K562 (cell line): ENCODE measurements around the gene GSDME. TPM values are rescaled to one million over a fixed set of nuclear protein-coding genes. Genes with fewer than 3 reads are reported as not detected.

Experiments used
- ATAC-seq: fragments of 200-7000 bp; cut with Tn5 transposase; 3 replicates; pipeline ENCODE4 v1.9.1; 2020; ENCODE audit warnings: moderate library complexity
- BruUV-seq: library from RNA; stranded (reverse); fragments of 400-500 nt; replicated peaks from 2 replicates; lab custom pipeline; 2021; lab: Mats Ljungman, UMichigan
- CTCF ChIA-PET: fragments of 300-600 bp; formaldehyde crosslinking; extraction: SDS; loops from one replicate; lab custom pipeline; 2021; ENCODE audit warnings: low intra/inter-chr PET ratio; lab: Yijun Ruan, JAX
- POLR2A ChIA-PET: fragments of 300-600, 350-650 bp; sonication (Branson Sonifier 250); formaldehyde crosslinking; extraction: SDS; loops from one replicate; lab custom pipeline; 2021; ENCODE audit warnings: antibody characterized with exemption, inconsistent platforms; lab: Yijun Ruan, JAX
- DNase-seq, 4 experiments: peaks; one replicate each; pipeline versions ENCODE4 v3.0.0 to v3.0.0-alpha.2; 2011 to 2018; ENCODE audit warnings: low spot score in 3 of 4, mixed read lengths in 3 of 4; ENCODE audit errors: extremely low read depth in 1 of 4
- FAIRE-seq: peaks from 2 replicates; lab custom pipeline; 2011; peaks lifted over from hg19 to GRCh38; lab: Jason Lieb, UNC
- H2AFZ ChIP-seq: 2 replicates; pipeline ENCODE4 v1.6.0; 2011; ENCODE audit warnings: low read depth, low read length, control low read depth, inconsistent platforms
- H3K27ac ChIP-seq: fragments of 200-600 bp; 3 replicates; pipeline ENCODE4 v1.8.0; 2011; ENCODE audit warnings: low read depth, mild to moderate bottlenecking, control low read depth, inconsistent platforms, low read length, moderate library complexity, mixed read lengths; ENCODE audit errors: extremely low read depth
- H3K27me3 ChIP-seq, 2 experiments: fragments of 300-600 bp in 1 of 2; 2 replicates in 1 of 2; 3 replicates in 1 of 2; pipeline versions ENCODE4 v1.6.0 to v1.8.0; 2011; ENCODE audit warnings: inconsistent platforms in 2 of 2, low read length in 2 of 2, mild to moderate bottlenecking in 1 of 2, mixed read lengths in 1 of 2, moderate library complexity in 1 of 2; ENCODE audit not compliant: control insufficient read depth in 2 of 2, insufficient read depth in 2 of 2
- H3K36me3 ChIP-seq: fragments of 300-600 bp; 3 replicates; pipeline ENCODE4 v1.8.0; 2011; ENCODE audit warnings: mild to moderate bottlenecking, low read length, inconsistent platforms; ENCODE audit not compliant: control insufficient read depth, insufficient read depth
- H3K4me1 ChIP-seq, 2 experiments: fragments of 200-600 bp in 1 of 2; replicated peaks in 1 of 2; 2 replicates in 1 of 2; 3 replicates in 1 of 2; pipeline versions ENCODE4 v1.5.1 to v1.8.0; 2011; ENCODE audit warnings: inconsistent platforms in 2 of 2, low read length in 2 of 2, mild to moderate bottlenecking in 1 of 2, mixed read lengths in 1 of 2, moderate library complexity in 1 of 2; ENCODE audit not compliant: control insufficient read depth in 2 of 2, insufficient read depth in 2 of 2
- H3K4me2 ChIP-seq: 2 replicates; pipeline ENCODE4 v1.6.1; 2011; ENCODE audit warnings: low read length, control low read depth, inconsistent platforms, mixed read lengths; ENCODE audit not compliant: insufficient read depth
- H3K4me3 ChIP-seq: fragments of 200-600 bp; sonication (generic), shearing (Covaris generic); 2 replicates; pipeline ENCODE4 v1.5.1; 2016; ENCODE audit warnings: control low read depth, inconsistent platforms
- H3K79me2 ChIP-seq: fragments of 200-600 bp; 3 replicates; pipeline ENCODE4 v1.8.0; 2011; ENCODE audit warnings: low read length, inconsistent platforms; ENCODE audit not compliant: control insufficient read depth, insufficient read depth
- H3K9ac ChIP-seq, 2 experiments: 2 replicates each; pipeline versions ENCODE4 v1.6.0 to v1.6.1; 2011; ENCODE audit warnings: low read depth in 2 of 2, low read length in 2 of 2, control low read depth in 1 of 2, inconsistent platforms in 1 of 2, mild to moderate bottlenecking in 1 of 2, mixed read lengths in 1 of 2; ENCODE audit not compliant: insufficient read depth in 1 of 2
- H3K9me1 ChIP-seq: one replicate; pipeline ENCODE4 v1.6.0; 2011; ENCODE audit warnings: inconsistent platforms, mild to moderate bottlenecking, low read length, moderate library complexity; ENCODE audit not compliant: control insufficient read depth, insufficient read depth
- H3K9me3 ChIP-seq: replicated peaks from 2 replicates; pipeline ENCODE4 v1.5.1; 2011; ENCODE audit warnings: low read depth, low read length, inconsistent platforms; ENCODE audit not compliant: control insufficient read depth, insufficient read depth
- H4K20me1 ChIP-seq: replicated peaks from 2 replicates; pipeline ENCODE4 v1.6.1; 2011; ENCODE audit warnings: low read length, inconsistent platforms, mixed read lengths; ENCODE audit not compliant: control insufficient read depth, insufficient read depth
- DIDO1 ChIP-seq: fragments of 450-650 bp; IDR thresholded peaks from 2 replicates; pipeline ENCODE4 v1.6.1; 2016; ENCODE audit warnings: low read depth, missing biosample characterization, missing genetic modification characterization
- KAT7 ChIP-seq: sonication (generic); formaldehyde crosslinking; IDR thresholded peaks from 2 replicates; pipeline ENCODE4 v1.8.0; 2022; ENCODE audit warnings: missing genetic modification reagents, mild to moderate bottlenecking, borderline replicate concordance
- LARP7 ChIP-seq: fragments of 450-650 bp; IDR thresholded peaks from 2 replicates; pipeline ENCODE4 v1.6.1; 2016
- LEF1 ChIP-seq: fragments of 450-650 bp; IDR thresholded peaks from 2 replicates; pipeline ENCODE4 v1.6.1; 2016; ENCODE audit warnings: mild to moderate bottlenecking
- POLR2A ChIP-seq: fragments of 450-650 bp; conservative IDR thresholded peaks from 2 replicates; pipeline ENCODE4 v1.6.1; 2016
- POLR2H ChIP-seq: IDR thresholded peaks from 2 replicates; pipeline ENCODE4 v1.6.1; 2016; ENCODE audit warnings: missing genetic modification characterization, low read depth, mild to moderate bottlenecking, control low read depth, missing compliant biosample characterization, moderate library complexity
- RAD51 ChIP-seq: fragments of 450-650 bp; IDR thresholded peaks from 2 replicates; pipeline ENCODE4 v1.7.1; 2016; ENCODE audit warnings: low read depth, mild to moderate bottlenecking, borderline replicate concordance
- TFAM ChIP-seq: fragments of 250-450 bp; sonication (Bioruptor Pico); conservative IDR thresholded peaks from 2 replicates; pipeline ENCODE4 v1.5.0; 2021; ENCODE audit warnings: mild to moderate bottlenecking, moderate library complexity
- TOE1 ChIP-seq, 2 experiments: fragments of 450-650 bp in 1 of 2; sonication (generic) in 1 of 2; formaldehyde crosslinking in 1 of 2; IDR thresholded peaks; 2 replicates each; pipeline versions ENCODE4 v1.7.1 to v1.8.0; 2016 to 2022; ENCODE audit warnings: borderline replicate concordance in 2 of 2, mild to moderate bottlenecking in 2 of 2, antibody characterized with exemption in 1 of 2, inconsistent platforms in 1 of 2, low read depth in 1 of 2, missing genetic modification reagents in 1 of 2, moderate library complexity in 1 of 2
- WGBS: fragments of 100-300 bp; shearing (Covaris generic); methylation state at CpG from one replicate; pipeline ENCODE4 v1.1.6; 2016; ENCODE audit warnings: low coverage, mixed read lengths; ENCODE audit not compliant: insufficient coverage; ENCODE audit errors: missing lambda C conversion rate; 5-methylcytosine and 5-hydroxymethylcytosine counted together
- in situ Hi-C: fragments of 300-500 bp; cut with MboI; formaldehyde crosslinking; loops from 4 replicates; pipeline ENCODE4 v1.15.0; 2018; ENCODE audit warnings: inconsistent platforms, mixed read lengths
- intact Hi-C: fragments of 100-400 bp; cut with micrococcal nuclease; formaldehyde crosslinking; loops from 2 replicates; pipeline ENCODE4 v1.14.2; 2022
- polyA plus RNA-seq, 8 experiments: library from polyadenylated mRNA; depleted of rRNA in 4 of 8; stranded (reverse) in 5 of 8; unstranded in 3 of 8; fragments of >200 nt; fragmentation: Nextera tagmentation in 2 of 8; fragmentation: Illumina TruSeq in 1 of 8; extraction: Ambion mirVana in 2 of 8; extraction: Trizol in 1 of 8; gene quantifications; 2 replicates each; pipeline versions ENCODE4 v1.2.1 to v1.2.3, GENCODE V29; 2011 to 2014; ENCODE audit warnings: inconsistent platforms in 1 of 8, missing spikeins in 1 of 8
- total RNA-seq, 7 experiments: library from RNA; depleted of rRNA in 6 of 7; stranded (reverse); fragments of >200 nt in 6 of 7; fragmentation: Illumina TruSeq in 2 of 7; extraction: Trizol in 2 of 7; gene quantifications; 2 replicates each; pipeline versions ENCODE4 v1.2.1 to v1.2.3, GENCODE V29; 2011 to 2021; ENCODE audit warnings: low replicate concordance in 1 of 7
- TF ChIP-seq, protein P1 (sequence below): fragments of 250-450 bp; sonication (Bioruptor Pico); IDR thresholded peaks from 2 replicates; pipeline ENCODE4 v1.8.0; 2022; ENCODE audit warnings: inconsistent platforms
- TF ChIP-seq, protein P2 (sequence below), 2 experiments: fragments of 450-650 bp in 1 of 2; IDR thresholded peaks; 2 replicates each; pipeline ENCODE4 v1.6.1; 2011 to 2017; ENCODE audit warnings: low read depth in 2 of 2, antibody characterized with exemption in 1 of 2, borderline replicate concordance in 1 of 2, low read length in 1 of 2, mild to moderate bottlenecking in 1 of 2, mixed read lengths in 1 of 2; ENCODE audit not compliant: control insufficient read depth in 1 of 2
- TF ChIP-seq, protein P3 (sequence below): IDR thresholded peaks from 2 replicates; pipeline ENCODE4 v1.6.1; 2012; ENCODE audit warnings: low read depth, low read length, improper control_type of control experiment, borderline replicate concordance

Gene GSDME
- total and polyA plus RNA-seq, 9 of the 15 experiments (the other 6 are each of a cell fraction or from before 2014, with no cell fraction given), result 0.37 to 1.9 (median 0.62) TPM

DNA sequence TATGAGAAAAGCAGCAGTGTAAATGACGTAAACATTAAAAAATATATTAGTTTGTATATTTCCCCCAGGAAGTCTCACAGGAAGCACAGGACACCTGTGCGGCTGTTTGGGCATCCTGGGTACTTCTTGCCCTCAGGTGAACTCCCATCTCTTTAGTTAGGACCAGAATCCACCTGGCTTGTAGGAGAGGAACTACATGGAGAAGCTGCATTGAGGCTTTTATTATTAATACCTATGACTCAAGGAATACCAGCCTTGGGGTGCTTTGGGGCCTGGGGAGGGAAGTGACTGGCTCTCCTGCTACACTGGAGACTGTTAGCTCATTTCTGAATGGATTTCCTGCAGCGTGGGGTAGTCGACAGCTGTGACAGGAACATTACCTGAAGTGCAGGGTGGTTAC is 40.0 kb upstream of the GSDME start:
- ChIA-PET POLR2A (no interaction called here), CTCF (no interaction called here)
- FAIRE-seq, result no peak
- Histone ChIP-seq H3K4me2 (no peak overlapping the region), H3K4me3 (no peak overlapping the region), H3K79me2 (peaks cover 20% of the 10 kb centered on the region; the same call in 1 of the 3 replicates), H3K9me1 (no peaks in the 10 kb centered on the region), H4K20me1 (no peaks in the 10 kb centered on the region), H3K9ac (no peak overlapping the region), H2AFZ (no peak overlapping the region), H3K36me3 (peaks cover 21% of the 10 kb centered on the region; the same call in 2 of the 3 replicates), H3K9me3 (peaks cover 2% of the 10 kb centered on the region; the same call in 1 of the 2 replicates), H3K27ac (no peak overlapping the region), H3K27me3 (no peaks in the 10 kb centered on the region), H3K4me1 (peaks cover 7 to 20% of the 10 kb centered on the region in 2 experiments; a peak in 4 of 5 replicates)
- no TSS peak for BruUV-seq
- WGBS, result 100% methylated on average over 4 of the region's 4 CpGs
- TF ChIP-seq LARP7 (no peak), KAT7 (CRISPR knock-in tag) (no peak), TFAM (CRISPR knock-in tag) (no peak), DIDO1 (tag) (no peak), POLR2A (no peak), LEF1 (no peak), TOE1 (IDR thresholded peaks at IDR 0.05; ENCODE audit: borderline replicate concordance) (no peak), TOE1 (CRISPR knock-in tag; IDR thresholded peaks at IDR 0.05; ENCODE audit: borderline replicate concordance, low read depth) (no peak), POLR2H (tag) (no peak), RAD51 (no peak)
- TF ChIP-seq, protein P1, sequence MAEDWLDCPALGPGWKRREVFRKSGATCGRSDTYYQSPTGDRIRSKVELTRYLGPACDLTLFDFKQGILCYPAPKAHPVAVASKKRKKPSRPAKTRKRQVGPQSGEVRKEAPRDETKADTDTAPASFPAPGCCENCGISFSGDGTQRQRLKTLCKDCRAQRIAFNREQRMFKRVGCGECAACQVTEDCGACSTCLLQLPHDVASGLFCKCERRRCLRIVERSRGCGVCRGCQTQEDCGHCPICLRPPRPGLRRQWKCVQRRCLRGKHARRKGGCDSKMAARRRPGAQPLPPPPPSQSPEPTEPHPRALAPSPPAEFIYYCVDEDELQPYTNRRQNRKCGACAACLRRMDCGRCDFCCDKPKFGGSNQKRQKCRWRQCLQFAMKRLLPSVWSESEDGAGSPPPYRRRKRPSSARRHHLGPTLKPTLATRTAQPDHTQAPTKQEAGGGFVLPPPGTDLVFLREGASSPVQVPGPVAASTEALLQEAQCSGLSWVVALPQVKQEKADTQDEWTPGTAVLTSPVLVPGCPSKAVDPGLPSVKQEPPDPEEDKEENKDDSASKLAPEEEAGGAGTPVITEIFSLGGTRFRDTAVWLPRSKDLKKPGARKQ (CRISPR knock-in tag), result no peak
- TF ChIP-seq, protein P2, sequence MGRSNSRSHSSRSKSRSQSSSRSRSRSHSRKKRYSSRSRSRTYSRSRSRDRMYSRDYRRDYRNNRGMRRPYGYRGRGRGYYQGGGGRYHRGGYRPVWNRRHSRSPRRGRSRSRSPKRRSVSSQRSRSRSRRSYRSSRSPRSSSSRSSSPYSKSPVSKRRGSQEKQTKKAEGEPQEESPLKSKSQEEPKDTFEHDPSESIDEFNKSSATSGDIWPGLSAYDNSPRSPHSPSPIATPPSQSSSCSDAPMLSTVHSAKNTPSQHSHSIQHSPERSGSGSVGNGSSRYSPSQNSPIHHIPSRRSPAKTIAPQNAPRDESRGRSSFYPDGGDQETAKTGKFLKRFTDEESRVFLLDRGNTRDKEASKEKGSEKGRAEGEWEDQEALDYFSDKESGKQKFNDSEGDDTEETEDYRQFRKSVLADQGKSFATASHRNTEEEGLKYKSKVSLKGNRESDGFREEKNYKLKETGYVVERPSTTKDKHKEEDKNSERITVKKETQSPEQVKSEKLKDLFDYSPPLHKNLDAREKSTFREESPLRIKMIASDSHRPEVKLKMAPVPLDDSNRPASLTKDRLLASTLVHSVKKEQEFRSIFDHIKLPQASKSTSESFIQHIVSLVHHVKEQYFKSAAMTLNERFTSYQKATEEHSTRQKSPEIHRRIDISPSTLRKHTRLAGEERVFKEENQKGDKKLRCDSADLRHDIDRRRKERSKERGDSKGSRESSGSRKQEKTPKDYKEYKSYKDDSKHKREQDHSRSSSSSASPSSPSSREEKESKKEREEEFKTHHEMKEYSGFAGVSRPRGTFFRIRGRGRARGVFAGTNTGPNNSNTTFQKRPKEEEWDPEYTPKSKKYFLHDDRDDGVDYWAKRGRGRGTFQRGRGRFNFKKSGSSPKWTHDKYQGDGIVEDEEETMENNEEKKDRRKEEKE (IDR thresholded peaks at IDR 0.05; ENCODE audit: borderline replicate concordance in 1 of 2, control insufficient read depth in 1 of 2, low read depth in 2 of 2, low read length in 1 of 2), result no peak
- TF ChIP-seq, protein P3, sequence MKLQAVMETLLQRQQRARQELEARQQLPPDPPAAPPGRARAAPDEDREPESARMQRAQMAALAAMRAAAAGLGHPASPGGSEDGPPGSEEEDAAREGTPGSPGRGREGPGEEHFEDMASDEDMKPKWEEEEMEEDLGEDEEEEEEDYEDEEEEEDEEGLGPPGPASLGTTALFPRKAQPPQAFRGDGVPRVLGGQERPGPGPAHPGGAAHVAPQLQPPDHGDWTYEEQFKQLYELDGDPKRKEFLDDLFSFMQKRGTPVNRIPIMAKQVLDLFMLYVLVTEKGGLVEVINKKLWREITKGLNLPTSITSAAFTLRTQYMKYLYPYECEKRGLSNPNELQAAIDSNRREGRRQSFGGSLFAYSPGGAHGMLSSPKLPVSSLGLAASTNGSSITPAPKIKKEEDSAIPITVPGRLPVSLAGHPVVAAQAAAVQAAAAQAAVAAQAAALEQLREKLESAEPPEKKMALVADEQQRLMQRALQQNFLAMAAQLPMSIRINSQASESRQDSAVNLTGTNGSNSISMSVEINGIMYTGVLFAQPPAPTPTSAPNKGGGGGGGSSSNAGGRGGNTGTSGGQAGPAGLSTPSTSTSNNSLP, result no peak
- in situ Hi-C loops (no loop called here), intact Hi-C loops (loop anchor here (10.0 kb wide), 1 partner anchor 72 kb away; no protein-coding TSS in a partner anchor)
- DNase-seq, result no peak
- no peak for ATAC-seq
